Tibial nerve (tissue), 4 donors: ENCODE data around the gene B3GAT3. TPM values are rescaled to one million over a fixed set of nuclear protein-coding genes. Genes with fewer than 3 reads are reported as not detected.

Experiments used
- DNase-seq, 2 donors: peaks; one replicate each; pipeline ENCODE4 v3.0.0-alpha.2; 2019; ENCODE audit warnings: low spot score in 2 of 2
- H3K27ac ChIP-seq, 4 donors: fragments of 200-600 bp; sonication (generic) in 3 of 4; one replicate each; pipeline ENCODE4 v1.5.1; 2017 to 2019; ENCODE audit warnings: mild to moderate bottlenecking in 1 of 4
- H3K27me3 ChIP-seq, 2 donors: fragments of 200-600 bp; sonication (generic) in 1 of 2; one replicate each; pipeline versions ENCODE4 v1.5.1 to v1.6.0; 2017 to 2019
- H3K36me3 ChIP-seq, 3 donors: fragments of 200-600 bp; sonication (generic); one replicate each; pipeline ENCODE4 v1.5.1; 2018 to 2019
- H3K4me1 ChIP-seq, 4 donors: fragments of 200-600 bp; sonication (generic) in 3 of 4; one replicate each; pipeline ENCODE4 v1.5.1; 2017 to 2019
- H3K4me3 ChIP-seq, 4 donors: fragments of 200-600 bp; sonication (generic) in 3 of 4; one replicate each; pipeline ENCODE4 v1.5.1; 2017 to 2019; ENCODE audit warnings: mild to moderate bottlenecking in 1 of 4, moderate library complexity in 1 of 4
- H3K9me3 ChIP-seq, 4 donors: fragments of 200-600 bp; sonication (generic) in 3 of 4; one replicate each; pipeline ENCODE4 v1.5.1; 2017 to 2019
- EP300 ChIP-seq, 2 donors: sonication (generic); formaldehyde crosslinking; IDR thresholded peaks; one replicate each; pipeline ENCODE4 v1.6.1; 2017; ENCODE audit warnings: antibody characterized with exemption in 2 of 2, mild to moderate bottlenecking in 1 of 2
- POLR2A ChIP-seq, 2 donors: fragments of 450-650 bp; IDR thresholded peaks; one replicate each; pipeline ENCODE4 v1.6.1; 2017; ENCODE audit warnings: antibody characterized with exemption in 2 of 2, mild to moderate bottlenecking in 2 of 2, moderate library complexity in 2 of 2
- WGBS, 2 donors: methylation state at CpG; one replicate each; pipeline ENCODE4 v1.1.5; 2018; 5-methylcytosine and 5-hydroxymethylcytosine counted together
- total RNA-seq, 4 donors: library from RNA; depleted of rRNA; stranded (reverse); fragments of >200 nt; gene quantifications; one replicate each; pipeline ENCODE4 v1.1.0, GENCODE V29; 2016
- TF ChIP-seq, protein P1 (sequence below), 5 experiments: fragments of 200-600 bp in 3 of 5; fragments of 450-650 bp in 2 of 5; sonication (generic) in 3 of 5; IDR thresholded peaks; one replicate each; pipeline ENCODE4 v1.5.1; 2016 to 2019; ENCODE audit warnings: antibody characterized with exemption in 5 of 5, mild to moderate bottlenecking in 3 of 5, moderate library complexity in 2 of 5

B3GAT3 gene
- total RNA-seq, 4 donors from 2014 or later, result 35.4 to 60.3 (median 50.7) TPM

- H3K27me3 ChIP-seq, result no peaks in the 10 kb centered on the region
- no peak overlapping the region for H3K4me3 ChIP-seq
- H3K9me3 ChIP-seq, result no peaks in the 10 kb centered on the region
- TF ChIP-seq POLR2A (IDR thresholded peaks at IDR 0.05) (no peak), EP300 (IDR thresholded peaks at IDR 0.05) (no peak)
- TF ChIP-seq, protein P1, sequence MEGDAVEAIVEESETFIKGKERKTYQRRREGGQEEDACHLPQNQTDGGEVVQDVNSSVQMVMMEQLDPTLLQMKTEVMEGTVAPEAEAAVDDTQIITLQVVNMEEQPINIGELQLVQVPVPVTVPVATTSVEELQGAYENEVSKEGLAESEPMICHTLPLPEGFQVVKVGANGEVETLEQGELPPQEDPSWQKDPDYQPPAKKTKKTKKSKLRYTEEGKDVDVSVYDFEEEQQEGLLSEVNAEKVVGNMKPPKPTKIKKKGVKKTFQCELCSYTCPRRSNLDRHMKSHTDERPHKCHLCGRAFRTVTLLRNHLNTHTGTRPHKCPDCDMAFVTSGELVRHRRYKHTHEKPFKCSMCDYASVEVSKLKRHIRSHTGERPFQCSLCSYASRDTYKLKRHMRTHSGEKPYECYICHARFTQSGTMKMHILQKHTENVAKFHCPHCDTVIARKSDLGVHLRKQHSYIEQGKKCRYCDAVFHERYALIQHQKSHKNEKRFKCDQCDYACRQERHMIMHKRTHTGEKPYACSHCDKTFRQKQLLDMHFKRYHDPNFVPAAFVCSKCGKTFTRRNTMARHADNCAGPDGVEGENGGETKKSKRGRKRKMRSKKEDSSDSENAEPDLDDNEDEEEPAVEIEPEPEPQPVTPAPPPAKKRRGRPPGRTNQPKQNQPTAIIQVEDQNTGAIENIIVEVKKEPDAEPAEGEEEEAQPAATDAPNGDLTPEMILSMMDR (IDR thresholded peaks at IDR 0.05), result no peak
- peaks cover 0 to 73% (median 0%) of the 10 kb centered on the region in 3 donors for H3K36me3 ChIP-seq
- no peak for DNase-seq
- H3K27ac ChIP-seq, result no peak overlapping the region
- WGBS, 2 donors, result 70% methylated on average over 4 of the region's 4 CpGs
- peaks cover 6 to 61% (median 18%) of the 10 kb centered on the region in 4 donors for H3K4me1 ChIP-seq
Observed at GRCh38 chr11:62607714-62608113, 14.1 kb downstream of the B3GAT3 start.

GRCh38 chr11:62605902-62606301 is 15.9 kb downstream of the B3GAT3 start:
- Histone ChIP-seq H3K27ac (no peak overlapping the region), H3K9me3 (no peaks in the 10 kb centered on the region), H3K27me3 (no peaks in the 10 kb centered on the region), H3K4me1 (peaks cover 2 to 54% (median 11%) of the 10 kb centered on the region in 4 donors), H3K4me3 (no peak overlapping the region), H3K36me3 (peaks cover 0 to 72% (median 0%) of the 10 kb centered on the region in 3 donors)
- DNase-seq, result no peak
- no peak for TF ChIP-seq EP300 (IDR thresholded peaks at IDR 0.05)
- no peak for TF ChIP-seq POLR2A (IDR thresholded peaks at IDR 0.05)
- TF ChIP-seq, protein P1 (IDR thresholded peaks at IDR 0.05), result no peak
- 91 to 96% methylated on average over 15 of the region's 15 CpGs for WGBS, 2 donors

DNA sequence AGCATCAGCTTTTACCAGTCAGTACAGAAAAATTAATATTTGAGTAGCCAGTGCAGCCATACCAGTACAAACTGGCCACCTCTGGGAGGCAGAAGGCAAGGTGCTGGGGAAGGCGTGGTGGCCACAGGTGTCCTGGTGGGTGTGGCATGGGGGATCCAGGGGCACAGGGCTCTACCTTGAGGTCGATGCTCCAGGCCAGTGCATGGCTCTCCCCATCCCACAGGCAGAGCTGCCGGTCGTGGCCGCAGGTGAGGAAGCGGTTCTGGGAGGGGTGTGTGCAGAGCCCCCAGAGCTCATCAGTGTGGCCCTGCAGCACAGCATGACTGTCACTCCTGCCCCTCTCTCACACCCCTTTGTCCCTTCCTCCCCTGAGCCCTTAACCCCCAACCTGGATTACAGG is 16.3 kb downstream of the B3GAT3 start:
- no peaks in the 10 kb centered on the region for H3K27me3 ChIP-seq
- 80 to 88% methylated on average over 6 of the region's 6 CpGs for WGBS, 2 donors
- H3K36me3 ChIP-seq, result peaks cover 0 to 67% (median 0%) of the 10 kb centered on the region in 3 donors
- peak overlapping the region in 2 of 4 donors; percentile 98 to 99 for H3K27ac ChIP-seq
- TF ChIP-seq, protein P1 (IDR thresholded peaks at IDR 0.05), result no peak
- TF ChIP-seq EP300 (IDR thresholded peaks at IDR 0.05) (no peak), POLR2A (IDR thresholded peaks at IDR 0.05) (no peak)
- H3K4me1 ChIP-seq, result peaks cover 0 to 52% (median 8%) of the 10 kb centered on the region in 4 donors
- no peak for DNase-seq
- H3K4me3 ChIP-seq, result no peak overlapping the region
- no peaks in the 10 kb centered on the region for H3K9me3 ChIP-seq

DNA sequence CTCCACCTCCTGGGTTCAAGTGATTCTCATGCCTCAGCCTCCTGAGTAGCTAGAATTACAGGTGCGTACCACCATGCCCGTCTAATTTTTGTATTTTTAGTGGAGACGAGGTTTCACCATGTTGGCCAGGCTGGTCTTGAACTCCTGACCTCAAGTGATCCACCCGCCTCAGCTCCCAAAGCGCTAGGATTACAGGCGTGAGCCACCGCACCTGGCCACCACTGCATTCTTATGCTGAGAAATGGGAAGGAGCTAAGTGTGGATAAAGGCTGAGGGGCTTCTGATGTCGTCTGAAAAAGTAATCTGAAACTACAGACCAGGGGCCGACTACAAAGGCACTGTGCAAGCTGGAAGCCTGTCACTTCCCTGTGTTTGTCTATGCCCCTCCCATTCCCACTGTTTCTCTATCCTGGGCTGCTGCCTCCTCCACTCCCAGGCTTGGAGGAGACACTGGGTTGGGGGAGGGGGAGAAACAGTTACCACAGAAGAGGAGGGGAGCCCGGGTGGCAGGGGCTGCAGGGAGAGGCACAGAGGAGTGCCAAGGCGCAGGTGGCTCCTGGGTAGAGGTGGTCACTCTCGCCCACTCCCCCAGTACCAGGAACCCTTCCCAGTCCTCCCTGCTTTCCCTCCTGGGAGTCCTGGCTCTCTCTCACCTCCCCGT is 17.2 kb downstream of the B3GAT3 start:
- DNase-seq, result no peak
- 71 to 72% methylated on average over 13 of the region's 13 CpGs for WGBS, 2 donors
- TF ChIP-seq, protein P1 (IDR thresholded peaks at IDR 0.05), result no peak
- no peak for TF ChIP-seq POLR2A (IDR thresholded peaks at IDR 0.05)
- TF ChIP-seq EP300 (IDR thresholded peaks at IDR 0.05), result no peak

GRCh38 chr11:62603776-62604299 is 17.9 kb downstream of the B3GAT3 start:
- H3K36me3 ChIP-seq, result peaks cover 0 to 51% (median 0%) of the 10 kb centered on the region in 3 donors
- H3K27ac ChIP-seq, result peak overlapping the region; percentile 79 to 99 (median 98)
- WGBS, 2 donors, result 92 to 93% methylated on average over 8 of the region's 8 CpGs
- no peak for DNase-seq
- peaks cover 0 to 55% (median 21%) of the 10 kb centered on the region in 4 donors for H3K4me1 ChIP-seq
- no peak overlapping the region for H3K4me3 ChIP-seq
- TF ChIP-seq POLR2A (IDR thresholded peaks at IDR 0.05) (no peak), EP300 (IDR thresholded peaks at IDR 0.05) (no peak)
- TF ChIP-seq, protein P1 (IDR thresholded peaks at IDR 0.05), result no peak
- H3K9me3 ChIP-seq, result no peaks in the 10 kb centered on the region
- no peaks in the 10 kb centered on the region for H3K27me3 ChIP-seq

More for the DNA sequence above, 17.2 kb downstream of the B3GAT3 start:
- Histone ChIP-seq H3K27me3 (no peaks in the 10 kb centered on the region), H3K36me3 (peaks cover 0 to 58% (median 0%) of the 10 kb centered on the region in 3 donors), H3K4me1 (peaks cover 0 to 52% (median 15%) of the 10 kb centered on the region in 4 donors), H3K4me3 (no peak overlapping the region), H3K27ac (peak overlapping the region in 2 of 4 donors; percentile 98 to 99), H3K9me3 (no peaks in the 10 kb centered on the region)
